Lower leg skin (tissue), 3 donors: ENCODE results near the gene CAMKMT.

Source experiments
- CTCF ChIP-seq, 3 donors: fragments of 450-650 bp; IDR thresholded peaks; one replicate each; pipeline ENCODE4 v1.5.1; 2016; ENCODE audit warnings: antibody characterized with exemption in 3 of 3, mild to moderate bottlenecking in 3 of 3, moderate library complexity in 2 of 3
- POLR2A ChIP-seq, 2 donors: fragments of 450-650 bp; IDR thresholded peaks; one replicate each; pipeline ENCODE4 v1.6.1; 2016 to 2017; ENCODE audit warnings: antibody characterized with exemption in 2 of 2, mild to moderate bottlenecking in 1 of 2, moderate library complexity in 1 of 2

GRCh38 chr2:44766220-44766619 is 404.5 kb downstream of the CAMKMT start:
- TF ChIP-seq CTCF (IDR thresholded peaks at IDR 0.05), result no peak
- no peak for TF ChIP-seq POLR2A (IDR thresholded peaks at IDR 0.05)
